Head of caudate nucleus (tissue), 42 donors: ENCODE measurements around the gene ITGB2.

Experiments
- DNase-seq, 42 donors: peaks; one replicate each; pipeline versions ENCODE4 v3.0.0 to v3.0.0-alpha.2; 2020 to 2021; ENCODE audit warnings: mixed read lengths in 7 of 42
- intact Hi-C: fragments of 100-400 bp; cut with DNase I; formaldehyde crosslinking; loops from one replicate; pipeline ENCODE4 v1.15.0; 2022

ITGB2 gene

GRCh38 chr21:44867999-44868700 lies 52.5 kb downstream of the ITGB2 start:
- intact Hi-C loops: no loop called here
- peak in 2 of 42 donors; percentile 15 to 32 for DNase-seq

DNA sequence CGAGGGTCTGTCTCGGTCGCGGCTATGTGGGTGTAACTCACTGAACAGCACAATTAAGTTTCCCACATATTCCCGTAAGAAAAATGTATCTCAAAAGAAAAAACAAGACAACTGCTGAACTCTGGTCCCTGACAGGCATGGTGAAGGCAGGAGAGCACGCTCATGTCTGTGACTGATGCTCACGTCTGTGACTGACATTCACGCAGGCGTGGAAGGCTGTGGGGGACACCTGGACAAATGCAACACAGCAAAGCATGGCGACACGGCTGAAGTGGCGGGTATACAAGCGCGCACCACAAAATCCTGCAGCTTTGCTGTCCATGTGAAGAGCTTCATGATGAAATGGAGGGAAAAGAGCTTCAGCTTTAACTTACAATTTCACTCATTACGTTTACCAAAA lies 53.2 kb downstream of the ITGB2 start:
- intact Hi-C loops: no loop called here
- peak in 2 of 42 donors; percentile 0 to 17 for DNase-seq

- intact Hi-C loops: no loop called here
- peak in 1 of 42 donors; percentile 6 for DNase-seq
Observed at GRCh38 chr21:44866780-44867179, 53.9 kb downstream of the ITGB2 start.

DNA sequence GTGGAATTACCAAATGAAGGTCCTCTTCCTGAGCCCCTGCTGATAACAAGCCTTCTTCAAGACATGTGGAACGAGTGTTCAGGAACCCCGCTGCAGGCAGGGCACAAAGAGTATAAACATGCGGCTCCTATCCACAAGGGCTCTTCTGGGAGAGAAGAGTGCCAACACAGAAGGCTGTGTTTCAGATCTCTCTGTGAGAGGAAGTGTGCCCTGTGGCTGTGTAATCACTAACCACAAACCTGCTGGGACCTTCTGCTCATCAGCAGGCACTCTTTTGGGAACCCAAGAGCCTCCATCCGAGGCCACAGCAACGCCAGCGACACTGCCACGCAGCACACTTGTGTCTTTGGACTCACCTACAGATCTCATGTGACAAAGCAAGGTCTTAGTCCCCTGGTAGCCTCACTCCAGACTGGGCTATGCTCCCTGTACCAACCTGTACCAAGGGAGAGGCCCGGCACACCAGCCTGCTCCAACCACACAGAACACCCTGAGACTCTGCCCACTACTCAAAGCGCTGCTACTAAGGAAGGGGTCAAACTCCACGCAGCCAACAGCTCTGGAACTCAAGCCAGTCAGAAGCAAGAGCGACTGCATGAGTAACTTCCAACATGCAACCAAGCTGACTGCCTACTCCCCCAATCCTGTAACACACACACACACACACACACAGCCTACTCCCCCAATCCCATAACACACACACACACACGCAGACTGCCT lies 55.0 kb downstream of the ITGB2 start:
- intact Hi-C loops: no loop called here

DNA sequence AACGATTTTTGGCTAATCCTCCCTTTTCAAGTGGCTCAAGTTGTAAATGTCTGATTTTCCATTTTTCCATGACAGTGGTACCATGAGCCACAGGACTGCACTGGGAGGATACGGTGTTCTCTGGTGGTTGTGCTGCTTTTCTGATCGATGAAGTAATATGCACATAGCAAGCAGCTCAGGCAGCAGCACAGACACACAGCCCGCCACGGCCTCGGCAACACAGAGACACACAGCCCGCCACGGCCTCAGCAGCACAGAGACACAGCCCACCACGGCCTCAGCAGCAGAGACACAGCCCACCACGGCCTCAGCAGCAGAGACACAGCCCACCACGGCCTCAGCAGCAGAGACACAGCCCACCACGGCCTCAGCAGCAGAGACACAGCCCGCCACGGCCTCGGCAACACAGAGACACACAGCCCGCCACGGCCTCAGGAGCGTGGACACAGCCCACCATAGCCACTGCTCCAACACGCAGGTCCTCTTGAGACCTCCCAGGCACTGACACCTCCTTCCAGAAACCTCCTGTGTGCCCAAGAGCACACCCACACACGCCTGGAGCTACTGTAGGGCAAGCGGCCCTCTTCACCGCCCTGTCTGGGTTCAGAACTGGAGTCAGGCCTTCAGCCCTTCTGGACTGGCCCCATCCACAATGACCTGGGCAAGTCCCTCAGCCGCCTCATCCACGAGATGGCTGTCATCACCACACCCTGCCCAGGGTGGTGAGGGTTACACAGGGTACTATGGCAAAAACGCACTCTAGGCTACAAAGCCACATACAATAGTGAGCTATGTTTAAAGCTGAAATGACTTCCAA lies 57.6 kb downstream of the ITGB2 start:
- peak in 1 of 42 donors; percentile 13 for DNase-seq
- intact Hi-C loops: no loop called here

More for the DNA sequence above, 55.0 kb downstream of the ITGB2 start:
- peak in 7 of 42 donors; percentile 13 to 49 (median 17) for DNase-seq

DNA sequence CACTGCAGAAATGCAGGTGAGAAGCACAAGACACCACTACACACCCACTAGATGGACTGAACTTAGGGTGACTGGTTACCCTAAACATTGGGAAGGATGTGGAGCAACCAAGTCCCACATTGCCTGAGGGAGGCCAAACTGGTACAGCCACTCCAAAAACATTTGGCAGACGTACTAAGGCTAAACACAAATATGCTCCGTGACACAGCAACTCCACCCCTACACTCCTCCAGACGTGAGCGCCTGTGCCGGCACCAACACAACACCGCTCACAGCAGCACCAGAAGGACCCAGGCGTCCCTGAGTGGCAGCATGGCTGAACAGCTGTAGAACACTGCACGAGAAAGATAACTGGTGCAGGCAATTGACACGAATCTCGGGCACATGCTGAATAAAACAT lies 61.9 kb downstream of the ITGB2 start:
- intact Hi-C loops: no loop called here
- peak in 1 of 42 donors; percentile 3 for DNase-seq

GRCh38 chr21:44858291-44858690 lies 62.4 kb downstream of the ITGB2 start:
- intact Hi-C loops: no loop called here
- DNase-seq: peak in 1 of 42 donors; percentile 16

GRCh38 chr21:44857127-44857892 lies 63.4 kb downstream of the ITGB2 start:
- intact Hi-C loops: no loop called here
- DNase-seq: no peak

- intact Hi-C loops: no loop called here
- no peak for DNase-seq
Observed at GRCh38 chr21:44856131-44856530, 64.6 kb downstream of the ITGB2 start.

DNA sequence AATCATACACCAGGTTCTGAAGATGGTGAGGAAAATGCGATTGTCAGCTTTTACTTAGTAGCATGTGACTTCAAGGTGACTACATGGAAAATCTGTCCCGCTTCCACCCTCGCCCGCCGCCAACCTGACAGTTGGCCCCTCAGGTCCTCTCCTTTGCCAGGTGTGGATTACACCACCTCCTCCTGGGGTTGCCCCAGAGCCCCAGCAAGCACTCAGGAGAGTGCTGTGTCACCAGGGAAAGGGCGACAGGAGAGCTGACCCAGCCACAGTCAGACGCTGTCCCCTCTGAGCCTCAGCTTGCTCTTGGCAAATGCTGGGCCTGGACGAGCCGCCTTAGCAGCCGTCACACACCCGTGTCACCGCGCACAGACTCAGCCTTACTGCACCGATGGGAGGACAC lies 65.1 kb downstream of the ITGB2 start:
- DNase-seq: no peak
- intact Hi-C loops: no loop called here

- intact Hi-C loops: no loop called here
Observed at GRCh38 chr21:44854664-44855446, 65.8 kb downstream of the ITGB2 start.

GRCh38 chr21:44854391-44854663 lies 66.4 kb downstream of the ITGB2 start:
- DNase-seq: peak in 1 of 42 donors; percentile 18
- intact Hi-C loops: no loop called here

More at GRCh38 chr21:44854664-44855446, 65.8 kb downstream of the ITGB2 start:
- DNase-seq: peak in 1 of 42 donors; percentile 26

DNA sequence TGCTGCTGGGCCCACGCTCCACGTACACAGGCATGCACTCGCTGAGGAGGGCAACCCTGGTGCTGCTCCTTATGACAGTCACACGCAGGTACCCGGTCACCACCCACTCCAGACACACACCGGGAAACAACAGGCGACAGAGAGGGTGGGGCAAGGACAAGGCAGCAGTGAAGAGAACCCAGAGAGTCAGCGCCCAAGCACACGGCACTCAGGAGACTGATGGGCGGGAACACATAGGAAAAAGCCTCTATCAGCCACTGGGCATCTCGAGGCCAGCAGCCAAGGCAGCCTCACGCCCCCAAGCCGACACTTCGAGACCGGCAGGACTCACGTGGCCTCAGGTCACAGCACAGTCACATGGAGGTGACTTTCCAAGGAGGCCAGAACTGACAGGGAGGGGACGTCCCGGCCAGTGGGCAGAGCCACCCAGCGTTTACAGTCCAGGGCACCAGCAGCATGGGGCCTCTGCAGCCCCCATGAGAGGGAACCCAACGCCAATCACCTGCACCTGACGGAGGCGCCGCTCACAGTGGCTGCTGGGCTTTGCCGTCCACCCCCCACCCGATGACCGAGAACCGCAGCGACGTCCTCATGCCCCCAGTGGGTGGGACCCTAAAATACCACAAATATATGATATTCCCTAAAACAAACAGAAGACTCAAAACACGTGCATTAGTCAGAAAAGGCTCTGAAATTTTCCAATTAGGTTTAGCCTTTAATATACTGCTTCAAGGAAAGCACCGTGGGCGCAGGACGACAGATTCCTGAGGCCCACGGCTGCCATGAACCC lies 66.9 kb downstream of the ITGB2 start:
- peak in 3 of 42 donors; percentile 9 to 40 (median 13) for DNase-seq
- intact Hi-C loops: no loop called here

DNA sequence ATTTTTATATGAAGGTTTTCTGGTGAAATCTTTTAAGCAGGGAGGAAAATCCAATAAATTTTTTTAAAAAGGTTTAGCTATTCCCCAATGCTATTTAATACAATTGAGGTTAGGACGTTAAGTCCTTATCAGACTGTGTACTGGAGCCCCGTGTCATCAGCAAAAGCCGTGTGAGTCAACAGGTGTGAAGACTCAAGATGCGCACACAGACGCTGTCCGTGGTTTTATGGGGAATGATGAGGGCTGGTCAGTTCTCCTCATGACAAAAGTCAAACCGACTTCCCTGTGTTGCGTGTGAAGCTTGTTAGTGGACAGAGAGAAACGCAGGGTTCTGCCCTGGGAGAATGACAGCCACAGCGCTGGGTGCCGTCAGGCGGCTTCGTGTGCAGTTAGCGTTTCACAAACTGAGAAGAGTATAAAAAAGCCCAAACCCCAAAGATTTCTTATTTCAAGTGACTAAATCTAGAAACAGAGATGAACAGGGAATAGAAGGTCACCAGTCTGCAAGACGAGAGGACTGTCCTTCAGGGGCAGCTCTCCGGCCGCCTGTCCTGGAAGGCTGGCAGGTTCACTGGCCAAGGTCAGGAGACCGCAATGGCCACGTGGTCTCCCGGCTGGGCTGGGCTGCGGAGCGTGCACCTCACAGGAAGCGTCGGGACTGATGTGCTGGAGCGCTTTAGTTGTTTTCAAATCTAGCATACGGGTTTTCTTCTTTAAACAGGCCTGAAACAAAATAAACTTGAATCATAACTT lies 69.6 kb downstream of the ITGB2 start:
- DNase-seq: peak in 2 of 42 donors; percentile 21 to 27
- intact Hi-C loops: no loop called here

DNA sequence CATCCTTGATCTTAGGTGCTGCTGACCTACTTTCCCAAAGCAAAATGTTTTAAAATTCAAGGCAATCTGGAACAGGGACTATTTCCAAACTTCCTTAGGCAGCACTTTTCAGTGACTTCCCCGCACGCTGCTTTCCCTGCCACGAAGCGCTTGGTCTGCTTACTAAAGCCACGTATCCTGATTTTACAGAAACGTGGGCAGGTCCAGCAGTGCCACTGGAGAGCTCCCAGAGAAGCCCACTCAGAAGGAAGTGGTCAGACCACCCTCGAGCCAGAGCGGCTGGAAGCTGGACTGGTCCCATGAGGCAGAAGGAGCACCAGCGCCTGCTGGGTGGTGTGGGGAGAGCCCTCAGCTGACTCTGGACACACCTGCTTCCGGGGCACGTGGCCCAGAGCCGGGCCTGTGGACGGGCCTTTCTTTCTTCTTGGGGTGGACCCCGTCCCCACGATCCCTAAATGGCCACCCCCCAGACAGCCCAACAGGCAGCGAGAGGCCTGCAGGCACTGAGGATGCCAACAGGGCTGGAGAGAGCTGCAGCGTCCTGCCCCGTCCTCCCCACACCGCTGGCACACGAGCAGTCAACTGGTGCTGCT lies 70.4 kb downstream of the ITGB2 start:
- DNase-seq: peak in 3 of 42 donors; percentile 3 to 30 (median 30)
- intact Hi-C loops: no loop called here

GRCh38 chr21:44849616-44850130 lies 71.0 kb downstream of the ITGB2 start:
- intact Hi-C loops: no loop called here
- peak in 3 of 42 donors; percentile 3 to 26 (median 14) for DNase-seq
